Esophagus muscularis mucosa (tissue), 4 donors: ENCODE results near the gene RNF130.

Experiments
- EP300 ChIP-seq: sonication (generic); formaldehyde crosslinking; IDR thresholded peaks from one replicate; pipeline ENCODE4 v1.6.1; 2017; ENCODE audit warnings: antibody characterized with exemption
- POLR2A ChIP-seq: fragments of 450-650 bp; IDR thresholded peaks from one replicate; pipeline ENCODE4 v1.6.1; 2017; ENCODE audit warnings: antibody characterized with exemption, moderate library complexity, mild to moderate bottlenecking, low read depth
- POLR2AphosphoS5 ChIP-seq, 2 donors: sonication (generic); formaldehyde crosslinking; IDR thresholded peaks; one replicate each; pipeline ENCODE4 v1.6.1; 2017; ENCODE audit warnings: antibody characterized with exemption in 2 of 2
- TF ChIP-seq, protein P1 (sequence below), 3 experiments: fragments of 200-600 bp in 2 of 3; fragments of 450-650 bp in 1 of 3; sonication (generic) in 2 of 3; IDR thresholded peaks; one replicate each; pipeline ENCODE4 v1.5.1; 2017 to 2019; ENCODE audit warnings: antibody characterized with exemption in 3 of 3, mild to moderate bottlenecking in 2 of 3, moderate library complexity in 1 of 3

GRCh38 chr5:180093241-180093640 is 21.7 kb upstream of the RNF130 start:
- TF ChIP-seq, protein P1, sequence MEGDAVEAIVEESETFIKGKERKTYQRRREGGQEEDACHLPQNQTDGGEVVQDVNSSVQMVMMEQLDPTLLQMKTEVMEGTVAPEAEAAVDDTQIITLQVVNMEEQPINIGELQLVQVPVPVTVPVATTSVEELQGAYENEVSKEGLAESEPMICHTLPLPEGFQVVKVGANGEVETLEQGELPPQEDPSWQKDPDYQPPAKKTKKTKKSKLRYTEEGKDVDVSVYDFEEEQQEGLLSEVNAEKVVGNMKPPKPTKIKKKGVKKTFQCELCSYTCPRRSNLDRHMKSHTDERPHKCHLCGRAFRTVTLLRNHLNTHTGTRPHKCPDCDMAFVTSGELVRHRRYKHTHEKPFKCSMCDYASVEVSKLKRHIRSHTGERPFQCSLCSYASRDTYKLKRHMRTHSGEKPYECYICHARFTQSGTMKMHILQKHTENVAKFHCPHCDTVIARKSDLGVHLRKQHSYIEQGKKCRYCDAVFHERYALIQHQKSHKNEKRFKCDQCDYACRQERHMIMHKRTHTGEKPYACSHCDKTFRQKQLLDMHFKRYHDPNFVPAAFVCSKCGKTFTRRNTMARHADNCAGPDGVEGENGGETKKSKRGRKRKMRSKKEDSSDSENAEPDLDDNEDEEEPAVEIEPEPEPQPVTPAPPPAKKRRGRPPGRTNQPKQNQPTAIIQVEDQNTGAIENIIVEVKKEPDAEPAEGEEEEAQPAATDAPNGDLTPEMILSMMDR (IDR thresholded peaks at IDR 0.05): no peak
- TF ChIP-seq POLR2A (no peak), POLR2AphosphoS5 (IDR thresholded peaks at IDR 0.05) (no peak), EP300 (no peak)
